Activated naive CD8-positive, alpha-beta T cell treated with anti-CD3 and anti-CD28 coated beads, Interleukin-2, amount 50 U/mL, for 24 hours (primary cell): ENCODE measurements around the gene FBLN1.

Experiments used
- ATAC-seq: fragments of 150-1000 bp; cut with Tn5 transposase; one replicate; pipeline ENCODE4 v1.10.0; 2021
- DNase-seq: peaks from one replicate; pipeline ENCODE4 v3.0.0; 2021
- H3K27ac Mint-ChIP-seq: one replicate; pipeline ENCODE4 v1.8.0; 2021; ENCODE audit warnings: mild to moderate bottlenecking, mixed read lengths
- H3K27me3 Mint-ChIP-seq: one replicate; pipeline ENCODE4 v1.8.0; 2021; ENCODE audit warnings: mixed read lengths
- H3K36me3 Mint-ChIP-seq: one replicate; pipeline ENCODE4 v1.8.0; 2021; ENCODE audit warnings: low read depth, mixed read lengths
- H3K4me1 Mint-ChIP-seq: one replicate; pipeline ENCODE4 v1.8.0; 2021; ENCODE audit warnings: mixed read lengths
- H3K4me3 Mint-ChIP-seq: one replicate; pipeline ENCODE4 v1.8.0; 2021; ENCODE audit warnings: mild to moderate bottlenecking, moderate library complexity, mixed read lengths
- H3K9me3 Mint-ChIP-seq: one replicate; pipeline ENCODE4 v1.8.0; 2021; ENCODE audit warnings: mixed read lengths

The FBLN1 gene

GRCh38 chr22:45470871-45471270, 31.8 kb upstream of the FBLN1 start:
- Mint-ChIP-seq H3K27ac (no peak overlapping the region), H3K27me3 (peaks cover 9% of the 10 kb centered on the region), H3K4me3 (no peak overlapping the region), H3K4me1 (no peaks in the 10 kb centered on the region), H3K9me3 (peaks cover 5% of the 10 kb centered on the region), H3K36me3 (no peaks in the 10 kb centered on the region)
- DNase-seq (no peak), ATAC-seq (no peak)

GRCh38 chr22:45472426-45472825, 30.3 kb upstream of the FBLN1 start:
- Mint-ChIP-seq H3K4me3 (no peak overlapping the region), H3K27me3 (peaks cover 12% of the 10 kb centered on the region), H3K36me3 (no peaks in the 10 kb centered on the region), H3K4me1 (no peaks in the 10 kb centered on the region), H3K27ac (no peak overlapping the region), H3K9me3 (peaks cover 5% of the 10 kb centered on the region)
- no peak for ATAC-seq
- DNase-seq: no peak

- DNase-seq (no peak), ATAC-seq (no peak)
- Mint-ChIP-seq H3K27ac (no peak overlapping the region), H3K4me1 (no peaks in the 10 kb centered on the region), H3K36me3 (no peaks in the 10 kb centered on the region), H3K4me3 (no peak overlapping the region), H3K9me3 (no peaks in the 10 kb centered on the region), H3K27me3 (peaks cover 14% of the 10 kb centered on the region)
Measured at GRCh38 chr22:45473626-45474237, 29.0 kb upstream of the FBLN1 start.

- Mint-ChIP-seq H3K36me3 (no peaks in the 10 kb centered on the region), H3K4me1 (no peaks in the 10 kb centered on the region), H3K27me3 (peaks cover 14% of the 10 kb centered on the region), H3K9me3 (no peaks in the 10 kb centered on the region), H3K4me3 (no peak overlapping the region), H3K27ac (no peak overlapping the region)
- DNase-seq: no peak
- no peak for ATAC-seq
Measured at GRCh38 chr22:45475063-45475747, 27.5 kb upstream of the FBLN1 start.

GRCh38 chr22:45475851-45476514, 26.7 kb upstream of the FBLN1 start:
- DNase-seq (no peak), ATAC-seq (no peak)
- peaks cover 16% of the 10 kb centered on the region for H3K27me3 Mint-ChIP-seq
- H3K36me3 Mint-ChIP-seq: no peaks in the 10 kb centered on the region
- H3K4me1 Mint-ChIP-seq: no peaks in the 10 kb centered on the region
- no peak overlapping the region for H3K4me3 Mint-ChIP-seq
- no peak overlapping the region for H3K27ac Mint-ChIP-seq
- no peaks in the 10 kb centered on the region for H3K9me3 Mint-ChIP-seq

- Mint-ChIP-seq H3K4me3 (no peak overlapping the region), H3K27ac (no peak overlapping the region), H3K9me3 (no peaks in the 10 kb centered on the region), H3K4me1 (no peaks in the 10 kb centered on the region), H3K27me3 (peaks cover 16% of the 10 kb centered on the region), H3K36me3 (no peaks in the 10 kb centered on the region)
- DNase-seq (no peak), ATAC-seq (no peak)
Measured at GRCh38 chr22:45476814-45477213, 25.9 kb upstream of the FBLN1 start.

- H3K27me3 Mint-ChIP-seq: peaks cover 16% of the 10 kb centered on the region
- no peak overlapping the region for H3K27ac Mint-ChIP-seq
- no peaks in the 10 kb centered on the region for H3K9me3 Mint-ChIP-seq
- H3K4me3 Mint-ChIP-seq: no peak overlapping the region
- no peak for ATAC-seq
- H3K36me3 Mint-ChIP-seq: no peaks in the 10 kb centered on the region
- H3K4me1 Mint-ChIP-seq: no peaks in the 10 kb centered on the region
- DNase-seq: no peak
Measured at GRCh38 chr22:45477366-45478107, 25.1 kb upstream of the FBLN1 start.

GRCh38 chr22:45478108-45478771, 24.4 kb upstream of the FBLN1 start:
- no peak for ATAC-seq
- no peak overlapping the region for H3K27ac Mint-ChIP-seq
- H3K9me3 Mint-ChIP-seq: no peaks in the 10 kb centered on the region
- peaks cover 16% of the 10 kb centered on the region for H3K27me3 Mint-ChIP-seq
- H3K4me1 Mint-ChIP-seq: no peaks in the 10 kb centered on the region
- DNase-seq: no peak
- no peak overlapping the region for H3K4me3 Mint-ChIP-seq
- H3K36me3 Mint-ChIP-seq: no peaks in the 10 kb centered on the region

- no peak for ATAC-seq
- H3K9me3 Mint-ChIP-seq: no peaks in the 10 kb centered on the region
Measured at GRCh38 chr22:45480717-45481116, 22.0 kb upstream of the FBLN1 start.

GRCh38 chr22:45481661-45482060, 21.0 kb upstream of the FBLN1 start:
- H3K27me3 Mint-ChIP-seq: peaks cover 19% of the 10 kb centered on the region
- H3K9me3 Mint-ChIP-seq: no peaks in the 10 kb centered on the region
- no peak overlapping the region for H3K27ac Mint-ChIP-seq
- H3K4me1 Mint-ChIP-seq: no peaks in the 10 kb centered on the region
- DNase-seq (no peak), ATAC-seq (no peak)
- H3K36me3 Mint-ChIP-seq: no peaks in the 10 kb centered on the region
- H3K4me3 Mint-ChIP-seq: no peak overlapping the region

More at GRCh38 chr22:45480717-45481116, 22.0 kb upstream of the FBLN1 start:
- DNase-seq: no peak
- H3K4me3 Mint-ChIP-seq: no peak overlapping the region
- H3K4me1 Mint-ChIP-seq: no peaks in the 10 kb centered on the region
- no peak overlapping the region for H3K27ac Mint-ChIP-seq
- H3K36me3 Mint-ChIP-seq: no peaks in the 10 kb centered on the region
- peaks cover 20% of the 10 kb centered on the region for H3K27me3 Mint-ChIP-seq

GRCh38 chr22:45482169-45482568, 20.5 kb upstream of the FBLN1 start:
- H3K27me3 Mint-ChIP-seq: peaks cover 15% of the 10 kb centered on the region
- H3K4me1 Mint-ChIP-seq: no peaks in the 10 kb centered on the region
- H3K27ac Mint-ChIP-seq: no peak overlapping the region
- H3K9me3 Mint-ChIP-seq: no peaks in the 10 kb centered on the region
- no peak overlapping the region for H3K4me3 Mint-ChIP-seq
- ATAC-seq: no peak
- no peaks in the 10 kb centered on the region for H3K36me3 Mint-ChIP-seq
- DNase-seq: no peak

GRCh38 chr22:45483319-45483718, 19.4 kb upstream of the FBLN1 start:
- no peak overlapping the region for H3K27ac Mint-ChIP-seq
- no peak overlapping the region for H3K4me3 Mint-ChIP-seq
- ATAC-seq: no peak
- DNase-seq: no peak
- H3K36me3 Mint-ChIP-seq: no peaks in the 10 kb centered on the region
- H3K27me3 Mint-ChIP-seq: peaks cover 12% of the 10 kb centered on the region
- H3K4me1 Mint-ChIP-seq: no peaks in the 10 kb centered on the region
- no peaks in the 10 kb centered on the region for H3K9me3 Mint-ChIP-seq

- H3K36me3 Mint-ChIP-seq: no peaks in the 10 kb centered on the region
- H3K9me3 Mint-ChIP-seq: no peaks in the 10 kb centered on the region
- H3K4me3 Mint-ChIP-seq: no peak overlapping the region
- peaks cover 12% of the 10 kb centered on the region for H3K27me3 Mint-ChIP-seq
- no peak for DNase-seq
- ATAC-seq: no peak
- H3K4me1 Mint-ChIP-seq: no peaks in the 10 kb centered on the region
- H3K27ac Mint-ChIP-seq: no peak overlapping the region
Measured at GRCh38 chr22:45483918-45484499, 18.7 kb upstream of the FBLN1 start.

- H3K4me1 Mint-ChIP-seq: no peaks in the 10 kb centered on the region
- H3K36me3 Mint-ChIP-seq: no peaks in the 10 kb centered on the region
- DNase-seq: no peak
Measured at GRCh38 chr22:45484742-45485141, 17.9 kb upstream of the FBLN1 start.

More at GRCh38 chr22:45484742-45485141, 17.9 kb upstream of the FBLN1 start:
- Mint-ChIP-seq H3K27me3 (peaks cover 12% of the 10 kb centered on the region), H3K27ac (no peak overlapping the region), H3K9me3 (no peaks in the 10 kb centered on the region), H3K4me3 (no peak overlapping the region)
- ATAC-seq: no peak
